Right atrium auricular region (tissue), 2 donors: Measurements from ENCODE around the gene TMEM208. TPM values are rescaled to one million over a fixed set of nuclear protein-coding genes. Genes with fewer than 3 reads are reported as not detected.

Experiments used
- DNase-seq: peaks from one replicate; pipeline ENCODE4 v3.0.0-alpha.2; 2019; ENCODE audit warnings: low spot score
- H3K27ac ChIP-seq, 2 donors: fragments of 200-600 bp; sonication (generic); 1 replicate in 1 of 2; 2 replicates in 1 of 2; pipeline ENCODE4 v1.5.1; 2016 to 2019
- H3K27me3 ChIP-seq, 2 donors: fragments of 200-600 bp; sonication (generic); one replicate each; pipeline versions ENCODE4 v1.5.1 to v1.6.0; 2017 to 2019
- H3K36me3 ChIP-seq: fragments of 200-600 bp; sonication (generic); one replicate; pipeline ENCODE4 v1.5.1; 2016
- H3K4me1 ChIP-seq, 2 donors: fragments of 200-600 bp; sonication (generic); one replicate each; pipeline versions ENCODE4 v1.5.1 to v1.6.0; 2017 to 2019
- H3K4me3 ChIP-seq, 2 donors: fragments of 200-600 bp; sonication (generic); 1 replicate in 1 of 2; 2 replicates in 1 of 2; pipeline ENCODE4 v1.5.1; 2017 to 2019; ENCODE audit warnings: mild to moderate bottlenecking in 1 of 2, moderate library complexity in 1 of 2
- H3K9me3 ChIP-seq, 2 donors: fragments of 200-600 bp; sonication (generic); one replicate each; pipeline ENCODE4 v1.5.1; 2019
- CTCF ChIP-seq, 2 donors: fragments of 200-600 bp; sonication (generic); IDR thresholded peaks; one replicate each; pipeline ENCODE4 v1.5.1; 2019; ENCODE audit warnings: antibody characterized with exemption in 2 of 2
- total RNA-seq, 2 donors: library from RNA; depleted of rRNA; stranded (reverse); fragments of >200 nt; gene quantifications; one replicate each; pipeline ENCODE4 v1.1.0, GENCODE V29; 2016

Gene TMEM208
- total RNA-seq, 2 donors from 2014 or later: 16.9 to 27.8 TPM

GRCh38 chr16:67233596-67233995 is 6.7 kb downstream of the TMEM208 start:
- Histone ChIP-seq H3K4me3 (no peak overlapping the region), H3K27me3 (no peaks in the 10 kb centered on the region), H3K9me3 (no peaks in the 10 kb centered on the region), H3K36me3 (peaks cover 97% of the 10 kb centered on the region), H3K4me1 (no peaks in the 10 kb centered on the region), H3K27ac (no peak overlapping the region)
- no peak for DNase-seq
- TF ChIP-seq CTCF (IDR thresholded peaks at IDR 0.05): no peak

GRCh38 chr16:67234180-67234597 is 7.3 kb downstream of the TMEM208 start:
- Histone ChIP-seq H3K36me3 (peaks cover 97% of the 10 kb centered on the region), H3K27ac (no peak overlapping the region)
- no peak for DNase-seq

GRCh38 chr16:67235816-67236562 is 9.1 kb downstream of the TMEM208 start:
- TF ChIP-seq CTCF (IDR thresholded peaks at IDR 0.05): no peak
- Histone ChIP-seq H3K4me3 (no peak overlapping the region), H3K9me3 (no peaks in the 10 kb centered on the region), H3K27me3 (no peaks in the 10 kb centered on the region), H3K27ac (no peak overlapping the region), H3K4me1 (peaks cover 0 to 13% of the 10 kb centered on the region in 2 donors), H3K36me3 (peaks cover 86% of the 10 kb centered on the region)
- DNase-seq: no peak

More at GRCh38 chr16:67234180-67234597, 7.3 kb downstream of the TMEM208 start:
- TF ChIP-seq CTCF (IDR thresholded peaks at IDR 0.05): no peak
- H3K9me3 ChIP-seq: no peaks in the 10 kb centered on the region
- no peaks in the 10 kb centered on the region for H3K27me3 ChIP-seq
- no peaks in the 10 kb centered on the region for H3K4me1 ChIP-seq
- H3K4me3 ChIP-seq: no peak overlapping the region

- no peak for TF ChIP-seq CTCF (IDR thresholded peaks at IDR 0.05)
- peaks cover 78% of the 10 kb centered on the region for H3K36me3 ChIP-seq
- no peaks in the 10 kb centered on the region for H3K27me3 ChIP-seq
- H3K4me1 ChIP-seq: peaks cover 0 to 21% of the 10 kb centered on the region in 2 donors
- no peak for DNase-seq
- no peak overlapping the region for H3K27ac ChIP-seq
- H3K4me3 ChIP-seq: no peak overlapping the region
- H3K9me3 ChIP-seq: no peaks in the 10 kb centered on the region
These were observed 9.8 kb downstream of the TMEM208 start for GRCh38 chr16:67236563-67237395.

GRCh38 chr16:67237396-67238277 is 10.7 kb downstream of the TMEM208 start:
- no peak for TF ChIP-seq CTCF (IDR thresholded peaks at IDR 0.05)
- Histone ChIP-seq H3K27me3 (no peaks in the 10 kb centered on the region), H3K27ac (no peak overlapping the region), H3K4me3 (no peak overlapping the region), H3K9me3 (no peaks in the 10 kb centered on the region), H3K4me1 (peaks cover 0 to 29% of the 10 kb centered on the region in 2 donors), H3K36me3 (peaks cover 72% of the 10 kb centered on the region)
- DNase-seq: no peak
